ENCODE data around the gene KLK2.

DNA sequence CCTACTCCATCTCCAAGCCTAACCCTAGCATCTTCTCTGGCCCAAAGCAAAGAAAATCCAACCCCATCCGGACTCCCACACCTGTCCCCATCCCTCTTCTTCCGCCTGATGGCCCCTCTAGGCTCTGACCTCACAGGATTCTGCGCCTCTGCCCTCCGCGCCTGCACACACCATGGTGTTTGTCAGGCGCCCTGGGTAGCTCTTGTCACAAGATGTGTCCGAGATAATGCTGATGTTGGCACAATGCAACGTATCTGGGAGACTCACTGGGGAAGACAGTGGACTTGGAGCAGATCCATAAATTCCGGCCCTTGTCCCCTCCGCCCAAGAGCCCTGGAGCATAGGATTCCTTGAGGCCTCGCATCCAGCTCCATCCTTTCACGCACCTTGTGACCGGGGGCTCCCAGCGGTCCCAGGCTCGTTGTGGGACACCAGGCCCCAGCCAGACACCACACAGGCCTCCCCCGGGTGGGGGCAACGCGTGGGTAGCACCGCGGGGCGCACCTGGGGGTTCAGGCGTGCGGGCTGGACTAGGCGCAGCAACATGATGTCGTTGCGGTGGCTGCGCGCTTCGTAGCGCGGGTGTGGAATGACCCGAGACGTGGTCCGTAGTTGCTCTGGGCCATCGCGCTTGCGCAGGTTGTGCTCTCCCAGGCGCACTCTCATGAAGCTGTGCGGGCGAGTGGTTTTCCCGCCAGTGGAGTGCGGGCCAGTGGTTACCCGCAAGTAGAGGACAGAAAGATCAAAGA, 46.6 kb upstream of the KLK2 start:
- no peak for TF ChIP-seq EZH2 (IDR thresholded peaks at IDR 0.05; ENCODE audit: borderline replicate concordance, insufficient read depth, low read length, poor library complexity, severe bottlenecking)
- TF ChIP-seq, protein P1, sequence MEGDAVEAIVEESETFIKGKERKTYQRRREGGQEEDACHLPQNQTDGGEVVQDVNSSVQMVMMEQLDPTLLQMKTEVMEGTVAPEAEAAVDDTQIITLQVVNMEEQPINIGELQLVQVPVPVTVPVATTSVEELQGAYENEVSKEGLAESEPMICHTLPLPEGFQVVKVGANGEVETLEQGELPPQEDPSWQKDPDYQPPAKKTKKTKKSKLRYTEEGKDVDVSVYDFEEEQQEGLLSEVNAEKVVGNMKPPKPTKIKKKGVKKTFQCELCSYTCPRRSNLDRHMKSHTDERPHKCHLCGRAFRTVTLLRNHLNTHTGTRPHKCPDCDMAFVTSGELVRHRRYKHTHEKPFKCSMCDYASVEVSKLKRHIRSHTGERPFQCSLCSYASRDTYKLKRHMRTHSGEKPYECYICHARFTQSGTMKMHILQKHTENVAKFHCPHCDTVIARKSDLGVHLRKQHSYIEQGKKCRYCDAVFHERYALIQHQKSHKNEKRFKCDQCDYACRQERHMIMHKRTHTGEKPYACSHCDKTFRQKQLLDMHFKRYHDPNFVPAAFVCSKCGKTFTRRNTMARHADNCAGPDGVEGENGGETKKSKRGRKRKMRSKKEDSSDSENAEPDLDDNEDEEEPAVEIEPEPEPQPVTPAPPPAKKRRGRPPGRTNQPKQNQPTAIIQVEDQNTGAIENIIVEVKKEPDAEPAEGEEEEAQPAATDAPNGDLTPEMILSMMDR (IDR thresholded peaks at IDR 0.05; ENCODE audit: poor library complexity, severe bottlenecking): no peak
- no peak for TF ChIP-seq RAD21 (conservative IDR thresholded peaks at IDR 0.05)
- no peak for TF ChIP-seq POLR2AphosphoS5 (IDR thresholded peaks at IDR 0.05)
- TF ChIP-seq, protein P2, sequence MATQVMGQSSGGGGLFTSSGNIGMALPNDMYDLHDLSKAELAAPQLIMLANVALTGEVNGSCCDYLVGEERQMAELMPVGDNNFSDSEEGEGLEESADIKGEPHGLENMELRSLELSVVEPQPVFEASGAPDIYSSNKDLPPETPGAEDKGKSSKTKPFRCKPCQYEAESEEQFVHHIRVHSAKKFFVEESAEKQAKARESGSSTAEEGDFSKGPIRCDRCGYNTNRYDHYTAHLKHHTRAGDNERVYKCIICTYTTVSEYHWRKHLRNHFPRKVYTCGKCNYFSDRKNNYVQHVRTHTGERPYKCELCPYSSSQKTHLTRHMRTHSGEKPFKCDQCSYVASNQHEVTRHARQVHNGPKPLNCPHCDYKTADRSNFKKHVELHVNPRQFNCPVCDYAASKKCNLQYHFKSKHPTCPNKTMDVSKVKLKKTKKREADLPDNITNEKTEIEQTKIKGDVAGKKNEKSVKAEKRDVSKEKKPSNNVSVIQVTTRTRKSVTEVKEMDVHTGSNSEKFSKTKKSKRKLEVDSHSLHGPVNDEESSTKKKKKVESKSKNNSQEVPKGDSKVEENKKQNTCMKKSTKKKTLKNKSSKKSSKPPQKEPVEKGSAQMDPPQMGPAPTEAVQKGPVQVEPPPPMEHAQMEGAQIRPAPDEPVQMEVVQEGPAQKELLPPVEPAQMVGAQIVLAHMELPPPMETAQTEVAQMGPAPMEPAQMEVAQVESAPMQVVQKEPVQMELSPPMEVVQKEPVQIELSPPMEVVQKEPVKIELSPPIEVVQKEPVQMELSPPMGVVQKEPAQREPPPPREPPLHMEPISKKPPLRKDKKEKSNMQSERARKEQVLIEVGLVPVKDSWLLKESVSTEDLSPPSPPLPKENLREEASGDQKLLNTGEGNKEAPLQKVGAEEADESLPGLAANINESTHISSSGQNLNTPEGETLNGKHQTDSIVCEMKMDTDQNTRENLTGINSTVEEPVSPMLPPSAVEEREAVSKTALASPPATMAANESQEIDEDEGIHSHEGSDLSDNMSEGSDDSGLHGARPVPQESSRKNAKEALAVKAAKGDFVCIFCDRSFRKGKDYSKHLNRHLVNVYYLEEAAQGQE (IDR thresholded peaks at IDR 0.05; ENCODE audit: borderline replicate concordance): no peak
- TF ChIP-seq EP300 (conservative IDR thresholded peaks at IDR 0.05; ENCODE audit: poor library complexity, severe bottlenecking): no peak
- TF ChIP-seq MXI1 (conservative IDR thresholded peaks at IDR 0.05; ENCODE audit: poor library complexity, severe bottlenecking): no peak
- TF ChIP-seq TAF1 (IDR thresholded peaks at IDR 0.05; ENCODE audit: low read depth): no peak
- no peak for TF ChIP-seq SMC3 (conservative IDR thresholded peaks at IDR 0.05; ENCODE audit: poor library complexity)

All from neural cell (in vitro differentiated cells).